Stomach (tissue), 4 donors: ENCODE measurements around the gene MUC20.
"Not testable (repeated sequence)": the region's sequence is repeated elsewhere in the genome, so short reads cannot be mapped to it uniquely, and the experiment has no call there.

Experiments used
- EP300 ChIP-seq: sonication (generic); formaldehyde crosslinking; IDR thresholded peaks from one replicate; pipeline ENCODE4 v1.6.1; 2017; ENCODE audit warnings: antibody characterized with exemption
- POLR2A ChIP-seq, 4 donors: fragments of 450-650 bp; IDR thresholded peaks; one replicate each; pipeline ENCODE4 v1.6.1; 2016; ENCODE audit warnings: antibody characterized with exemption in 4 of 4, control low read depth in 2 of 4, mild to moderate bottlenecking in 1 of 4, moderate library complexity in 1 of 4
- POLR2AphosphoS5 ChIP-seq, 3 donors: sonication (generic); formaldehyde crosslinking; IDR thresholded peaks; one replicate each; pipeline ENCODE4 v1.6.1; 2016; ENCODE audit warnings: antibody characterized with exemption in 3 of 3
- TF ChIP-seq, protein P1 (sequence below), 7 experiments: fragments of 450-650 bp in 4 of 7; fragments of 200-600 bp in 3 of 7; sonication (generic) in 3 of 7; IDR thresholded peaks; one replicate each; pipeline ENCODE4 v1.5.1; 2016 to 2019; ENCODE audit warnings: antibody characterized with exemption in 7 of 7, control low read depth in 2 of 7, mild to moderate bottlenecking in 1 of 7

DNA sequence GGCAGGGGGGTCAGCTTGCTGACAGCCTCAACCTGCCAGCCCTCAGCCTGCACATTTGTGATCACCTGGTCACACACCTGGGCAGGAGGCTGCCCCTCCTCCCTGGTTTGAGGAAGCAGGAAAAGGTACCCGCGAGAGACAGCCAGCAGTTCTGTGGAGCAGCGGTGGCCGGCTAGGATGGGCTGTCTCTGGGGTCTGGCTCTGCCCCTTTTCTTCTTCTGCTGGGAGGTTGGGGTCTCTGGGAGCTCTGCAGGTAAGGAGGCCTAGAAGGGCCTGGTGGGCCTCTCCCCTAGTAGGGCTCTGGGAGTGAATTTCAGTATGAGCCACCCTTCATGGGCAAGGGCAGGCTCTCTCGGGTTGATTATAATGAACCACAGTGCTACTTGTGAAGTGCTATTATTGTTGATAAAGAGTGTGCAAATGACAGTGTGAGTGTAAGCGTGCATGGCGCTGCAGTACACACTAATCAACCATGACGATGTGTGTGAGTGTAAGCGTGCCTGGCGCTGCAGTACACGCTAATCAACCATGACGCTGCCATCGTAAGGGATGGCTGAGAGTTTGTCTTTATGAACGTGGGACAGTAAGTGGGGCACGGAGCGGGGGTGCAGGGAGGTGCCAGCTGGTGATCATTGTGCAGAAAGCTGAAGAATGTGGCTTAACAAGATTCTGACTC, at the start of gene MUC20:
- TF ChIP-seq POLR2AphosphoS5 (IDR thresholded peaks at IDR 0.05) = peak in 1 of 3 donors; percentile 40
- TF ChIP-seq, protein P1, sequence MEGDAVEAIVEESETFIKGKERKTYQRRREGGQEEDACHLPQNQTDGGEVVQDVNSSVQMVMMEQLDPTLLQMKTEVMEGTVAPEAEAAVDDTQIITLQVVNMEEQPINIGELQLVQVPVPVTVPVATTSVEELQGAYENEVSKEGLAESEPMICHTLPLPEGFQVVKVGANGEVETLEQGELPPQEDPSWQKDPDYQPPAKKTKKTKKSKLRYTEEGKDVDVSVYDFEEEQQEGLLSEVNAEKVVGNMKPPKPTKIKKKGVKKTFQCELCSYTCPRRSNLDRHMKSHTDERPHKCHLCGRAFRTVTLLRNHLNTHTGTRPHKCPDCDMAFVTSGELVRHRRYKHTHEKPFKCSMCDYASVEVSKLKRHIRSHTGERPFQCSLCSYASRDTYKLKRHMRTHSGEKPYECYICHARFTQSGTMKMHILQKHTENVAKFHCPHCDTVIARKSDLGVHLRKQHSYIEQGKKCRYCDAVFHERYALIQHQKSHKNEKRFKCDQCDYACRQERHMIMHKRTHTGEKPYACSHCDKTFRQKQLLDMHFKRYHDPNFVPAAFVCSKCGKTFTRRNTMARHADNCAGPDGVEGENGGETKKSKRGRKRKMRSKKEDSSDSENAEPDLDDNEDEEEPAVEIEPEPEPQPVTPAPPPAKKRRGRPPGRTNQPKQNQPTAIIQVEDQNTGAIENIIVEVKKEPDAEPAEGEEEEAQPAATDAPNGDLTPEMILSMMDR (IDR thresholded peaks at IDR 0.05) = not testable (repeated sequence)
- not testable (repeated sequence) for TF ChIP-seq POLR2A (IDR thresholded peaks at IDR 0.05); EP300
